ENCODE results near the gene NR2F2. TPM values are rescaled to one million over a fixed set of nuclear protein-coding genes. Genes with fewer than 3 reads are reported as not detected.

NR2F2 gene
- total RNA-seq, 4 donors from 2014 or later: 18.3 to 30.2 (median 20.4) TPM

DNA sequence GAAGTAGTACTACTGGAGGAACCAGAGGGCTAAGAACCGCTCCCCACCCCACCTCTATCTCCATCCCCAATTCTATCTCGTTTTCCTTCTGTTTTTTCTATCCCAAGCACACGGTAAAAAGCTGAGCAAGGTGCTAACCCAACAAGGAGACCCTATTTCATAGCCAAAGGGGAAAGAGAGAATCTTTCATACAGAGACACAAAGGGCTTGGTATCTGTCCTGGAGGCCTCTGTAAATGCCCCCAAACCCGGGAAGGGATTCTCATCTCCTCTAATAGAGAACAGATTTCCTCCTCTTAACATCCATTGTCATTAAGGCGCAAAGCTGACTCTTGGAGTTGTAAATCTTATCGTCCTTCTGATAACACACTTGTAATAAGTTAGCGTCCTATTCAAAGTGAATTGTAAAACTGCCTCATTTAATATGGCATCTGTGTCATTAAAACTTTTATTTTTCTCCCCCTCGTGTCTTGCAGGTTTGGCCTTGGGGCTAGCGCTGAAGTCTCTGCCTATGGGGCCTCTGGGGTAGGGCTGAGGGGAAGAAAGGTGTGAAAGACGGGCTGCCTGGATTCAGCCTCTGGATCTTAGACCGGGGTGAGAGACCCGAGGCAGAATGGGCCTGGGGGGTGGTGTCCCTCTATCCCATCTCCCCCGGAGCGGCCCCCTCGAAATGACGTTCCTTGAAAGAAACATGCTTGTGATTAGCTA, 12.1 kb downstream of the NR2F2 start:
- peak overlapping the region; percentile 73 to 97 (median 95) for H3K27ac ChIP-seq
- WGBS, 2 donors: 70 to 71% methylated on average over 16 of the region's 16 CpGs
- H3K9me3 ChIP-seq: no peaks in the 10 kb centered on the region
- peaks cover 0 to 1% of the 10 kb centered on the region in 2 donors for H3K36me3 ChIP-seq
- intact Hi-C loops (cut with DNase I): no loop called here
- DNase-seq: no peak
- peaks cover 4 to 5% of the 10 kb centered on the region in 2 donors for H3K4me1 ChIP-seq
- TF ChIP-seq POLR2A (IDR thresholded peaks at IDR 0.05): no peak
- TF ChIP-seq, protein P1, sequence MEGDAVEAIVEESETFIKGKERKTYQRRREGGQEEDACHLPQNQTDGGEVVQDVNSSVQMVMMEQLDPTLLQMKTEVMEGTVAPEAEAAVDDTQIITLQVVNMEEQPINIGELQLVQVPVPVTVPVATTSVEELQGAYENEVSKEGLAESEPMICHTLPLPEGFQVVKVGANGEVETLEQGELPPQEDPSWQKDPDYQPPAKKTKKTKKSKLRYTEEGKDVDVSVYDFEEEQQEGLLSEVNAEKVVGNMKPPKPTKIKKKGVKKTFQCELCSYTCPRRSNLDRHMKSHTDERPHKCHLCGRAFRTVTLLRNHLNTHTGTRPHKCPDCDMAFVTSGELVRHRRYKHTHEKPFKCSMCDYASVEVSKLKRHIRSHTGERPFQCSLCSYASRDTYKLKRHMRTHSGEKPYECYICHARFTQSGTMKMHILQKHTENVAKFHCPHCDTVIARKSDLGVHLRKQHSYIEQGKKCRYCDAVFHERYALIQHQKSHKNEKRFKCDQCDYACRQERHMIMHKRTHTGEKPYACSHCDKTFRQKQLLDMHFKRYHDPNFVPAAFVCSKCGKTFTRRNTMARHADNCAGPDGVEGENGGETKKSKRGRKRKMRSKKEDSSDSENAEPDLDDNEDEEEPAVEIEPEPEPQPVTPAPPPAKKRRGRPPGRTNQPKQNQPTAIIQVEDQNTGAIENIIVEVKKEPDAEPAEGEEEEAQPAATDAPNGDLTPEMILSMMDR (IDR thresholded peaks at IDR 0.05): no peak
- peak overlapping the region in 1 of 3 donors; percentile 79 for H3K4me3 ChIP-seq (replicated peaks in 1 of 3)
- H3K27me3 ChIP-seq: no peaks in the 10 kb centered on the region

DNA sequence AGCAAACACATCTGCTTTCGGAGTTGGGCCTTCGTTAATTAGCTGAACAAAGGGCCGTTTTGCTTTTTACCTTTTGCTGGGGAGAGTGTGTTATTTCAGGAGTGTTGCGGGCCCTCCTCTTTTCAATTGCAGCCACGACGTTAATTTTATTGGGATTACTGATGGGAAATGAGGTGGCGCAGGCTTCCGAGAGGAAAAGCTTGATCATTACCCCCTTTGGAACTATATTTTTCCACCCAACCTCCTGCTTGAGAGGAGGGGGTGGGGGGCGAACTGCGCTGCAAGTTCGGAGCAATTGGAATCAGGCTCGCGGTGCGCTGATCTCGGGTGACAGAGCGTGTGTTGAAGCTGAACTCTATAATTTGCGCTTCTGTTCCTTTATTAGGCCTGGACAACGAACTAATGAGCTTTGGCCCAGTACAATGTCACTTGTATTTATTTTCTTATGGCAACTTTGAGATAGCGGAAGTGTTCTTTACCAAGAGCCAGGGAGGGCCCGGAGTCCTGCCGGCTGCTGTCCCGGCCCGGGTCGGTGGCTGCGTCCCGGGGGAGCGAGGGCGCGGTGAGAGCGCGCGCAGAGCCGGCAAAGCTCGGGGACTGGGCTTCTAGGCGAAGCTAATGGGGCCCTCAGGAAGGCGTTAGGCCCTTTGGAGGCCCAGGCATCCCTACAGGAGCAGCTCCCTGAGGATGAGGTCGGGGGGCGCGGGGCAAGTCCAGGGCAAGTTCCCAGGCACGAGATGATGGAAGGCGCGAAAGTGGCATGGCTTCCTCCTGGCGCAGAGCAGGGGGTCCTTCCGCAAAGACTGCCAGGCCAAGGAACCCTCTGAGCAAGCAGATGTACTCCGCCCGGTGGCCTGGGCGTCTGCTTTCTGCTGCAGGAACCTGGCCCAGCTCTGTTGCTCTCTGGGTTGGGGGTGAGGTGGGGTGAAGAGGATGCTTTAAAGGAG, 12.9 kb downstream of the NR2F2 start:
- no peaks in the 10 kb centered on the region for H3K9me3 ChIP-seq
- no peak for DNase-seq
- no peaks in the 10 kb centered on the region for H3K36me3 ChIP-seq
- peak overlapping the region; percentile 73 to 97 (median 95) for H3K27ac ChIP-seq
- H3K4me1 ChIP-seq: peaks cover 4 to 5% of the 10 kb centered on the region in 2 donors
- H3K4me3 ChIP-seq (replicated peaks in 1 of 3): peak overlapping the region in 1 of 3 donors; percentile 12
- intact Hi-C loops (cut with DNase I): no loop called here
- 54 to 81% methylated on average over 43 to 47 of the region's 47 CpGs for WGBS, 2 donors
- no peaks in the 10 kb centered on the region for H3K27me3 ChIP-seq
- no peak for TF ChIP-seq POLR2A (IDR thresholded peaks at IDR 0.05)
- TF ChIP-seq, protein P1 (IDR thresholded peaks at IDR 0.05): no peak

GRCh38 chr15:96344060-96344705, 13.7 kb downstream of the NR2F2 start:
- WGBS, 2 donors: 70 to 71% methylated on average over 29 to 31 of the region's 31 CpGs
- H3K27me3 ChIP-seq: no peaks in the 10 kb centered on the region
- no peaks in the 10 kb centered on the region for H3K36me3 ChIP-seq
- H3K9me3 ChIP-seq: no peaks in the 10 kb centered on the region
- peak overlapping the region in 1 of 3 donors; percentile 1 for H3K4me3 ChIP-seq (replicated peaks in 1 of 3)
- TF ChIP-seq, protein P1 (IDR thresholded peaks at IDR 0.05): no peak
- TF ChIP-seq POLR2A (IDR thresholded peaks at IDR 0.05): no peak
- peak overlapping the region; percentile 73 to 97 (median 95) for H3K27ac ChIP-seq
- intact Hi-C loops (cut with DNase I): no loop called here
- DNase-seq: no peak
- H3K4me1 ChIP-seq: peaks cover 4 to 5% of the 10 kb centered on the region in 2 donors

DNA sequence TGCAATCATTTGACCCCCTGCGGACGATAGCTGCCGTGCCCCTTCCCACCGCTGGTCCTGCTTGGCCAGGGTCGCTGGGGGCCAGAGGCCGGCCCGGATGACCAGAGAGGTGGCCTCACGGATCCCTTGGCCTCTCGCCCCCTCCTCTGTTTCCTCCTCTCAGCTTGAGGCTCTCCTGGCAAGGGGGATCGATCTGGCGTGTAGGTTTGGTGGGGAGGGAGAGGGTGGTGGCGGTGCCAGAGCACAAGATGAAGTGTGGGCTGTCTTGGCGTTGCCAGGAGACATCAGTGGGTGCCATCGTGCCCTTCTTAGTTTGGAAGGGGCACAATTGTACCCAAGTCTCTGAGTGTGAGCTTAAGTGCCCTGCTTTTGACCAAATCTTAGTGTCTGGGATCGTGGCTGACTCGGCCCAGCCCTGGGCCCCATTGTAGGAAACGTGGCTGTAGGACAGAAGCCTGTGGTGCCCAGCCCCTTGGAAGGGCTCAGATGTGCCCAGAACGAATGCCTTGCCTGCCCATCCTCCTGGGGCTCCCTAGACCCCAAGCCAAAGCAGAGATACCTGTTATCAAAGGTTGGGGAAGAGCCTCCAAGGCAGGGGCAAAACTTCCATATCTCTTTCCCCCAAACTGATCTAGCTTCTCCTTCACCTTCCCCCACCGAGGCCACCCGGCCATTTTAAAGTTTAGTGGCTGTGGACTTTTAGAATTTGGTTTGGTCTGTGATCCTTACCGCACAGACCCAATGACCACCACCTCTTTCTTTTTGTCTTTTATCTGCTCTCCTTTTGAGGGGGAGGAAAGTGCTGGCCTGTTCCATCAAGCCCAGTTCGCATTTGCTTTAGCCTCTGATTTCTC, 14.4 kb downstream of the NR2F2 start:
- no peak for DNase-seq

More for the DNA sequence above, 14.4 kb downstream of the NR2F2 start:
- H3K27ac ChIP-seq: peak overlapping the region; percentile 73 to 97 (median 95)
- H3K27me3 ChIP-seq: no peaks in the 10 kb centered on the region
- H3K4me3 ChIP-seq (replicated peaks in 1 of 3): peak overlapping the region in 1 of 3 donors; percentile 1
- intact Hi-C loops (cut with DNase I): no loop called here
- TF ChIP-seq POLR2A (IDR thresholded peaks at IDR 0.05): no peak
- TF ChIP-seq, protein P1 (IDR thresholded peaks at IDR 0.05): no peak
- 37 to 64% methylated on average over 11 to 20 of the region's 22 CpGs for WGBS, 2 donors
- peaks cover 4 to 5% of the 10 kb centered on the region in 2 donors for H3K4me1 ChIP-seq
- H3K9me3 ChIP-seq: no peaks in the 10 kb centered on the region
- no peaks in the 10 kb centered on the region for H3K36me3 ChIP-seq
